NB4 (cell line): Measurements from ENCODE around the gene HNRNPA0.

Source experiments
- DNase-seq: peaks from one replicate; pipeline ENCODE4 v3.0.0; 2010; ENCODE audit warnings: low read depth
- H3K4me3 ChIP-seq: one replicate; pipeline ENCODE4 v1.5.1; 2011; ENCODE audit warnings: mild to moderate bottlenecking, low read depth, low read length, moderate library complexity
- CTCF ChIP-seq: IDR thresholded peaks from one replicate; pipeline ENCODE4 v1.5.1; 2012; ENCODE audit warnings: low read depth, low read length
- MAX ChIP-seq: IDR thresholded peaks from 2 replicates; pipeline ENCODE4 v1.6.1; 2011; ENCODE audit warnings: low read depth, low read length
- MYC ChIP-seq: IDR thresholded peaks from 2 replicates; pipeline ENCODE4 v1.6.1; 2011; ENCODE audit warnings: low read depth, low read length
- POLR2A ChIP-seq: IDR thresholded peaks from 2 replicates; pipeline ENCODE4 v1.6.1; 2011; ENCODE audit warnings: mild to moderate bottlenecking; ENCODE audit not compliant: insufficient read length; ENCODE audit errors: extremely low read depth

HNRNPA0 gene

GRCh38 chr5:137703565-137703964, 50.6 kb downstream of the HNRNPA0 start:
- no peak for DNase-seq
- H3K4me3 ChIP-seq = no peak overlapping the region
- TF ChIP-seq POLR2A = no peak
- TF ChIP-seq MAX = no peak
- no peak for TF ChIP-seq CTCF
- TF ChIP-seq MYC = no peak

GRCh38 chr5:137700282-137700680, 53.9 kb downstream of the HNRNPA0 start:
- DNase-seq = no peak
- TF ChIP-seq CTCF (no peak), POLR2A (no peak), MYC (no peak), MAX (no peak)
- H3K4me3 ChIP-seq = no peak overlapping the region

GRCh38 chr5:137699336-137700281, 54.6 kb downstream of the HNRNPA0 start:
- no peak for TF ChIP-seq CTCF
- no peak for TF ChIP-seq MYC
- TF ChIP-seq MAX = no peak
- TF ChIP-seq POLR2A = no peak
- no peak overlapping the region for H3K4me3 ChIP-seq
- DNase-seq = no peak

GRCh38 chr5:137696481-137696880, 57.7 kb downstream of the HNRNPA0 start:
- no peak for DNase-seq
- H3K4me3 ChIP-seq = no peak overlapping the region
- no peak for TF ChIP-seq MYC
- TF ChIP-seq POLR2A = no peak
- no peak for TF ChIP-seq CTCF
- no peak for TF ChIP-seq MAX

GRCh38 chr5:137695651-137696428, 58.3 kb downstream of the HNRNPA0 start:
- TF ChIP-seq MAX (no peak), CTCF (no peak), POLR2A (no peak), MYC (no peak)
- H3K4me3 ChIP-seq = no peak overlapping the region
- peak; percentile 41 for DNase-seq
